GM12878 (cell line): ENCODE results near the gene EEF1AKMT3. TPM values are rescaled to one million over a fixed set of nuclear protein-coding genes. Genes with fewer than 3 reads are reported as not detected.

Source experiments
- ATAC-seq: fragments of 200-7000 bp; cut with Tn5 transposase; 3 replicates; pipeline ENCODE4 v1.9.1; 2020; ENCODE audit warnings: mild to moderate bottlenecking, moderate library complexity
- BruUV-seq: library from RNA; stranded (reverse); fragments of 400-500 nt; replicated peaks from 2 replicates; lab custom pipeline; 2021; lab: Mats Ljungman, UMichigan
- CTCF ChIA-PET: fragments of 300-600 bp; sonication (Branson Sonifier 250); formaldehyde crosslinking; extraction: SDS; loops from one replicate; lab custom pipeline; 2021; ENCODE audit warnings: inconsistent platforms; lab: Yijun Ruan, JAX
- POLR2A ChIA-PET: fragments of 350-600 bp; formaldehyde crosslinking; extraction: SDS; loops from one replicate; lab custom pipeline; 2021; ENCODE audit warnings: inconsistent platforms; lab: Charles Lee
- RAD21 ChIA-PET: fragments of 300-600 bp; sonication (Branson Sonifier 250); formaldehyde crosslinking; loops from one replicate; lab custom pipeline; 2023; ENCODE audit warnings: antibody characterized with exemption; ENCODE audit not compliant: unreplicated experiment; lab: Charles Lee
- SMC1A ChIA-PET: fragments of 300-600 bp; sonication (Branson Sonifier 250); formaldehyde crosslinking; loops from one replicate; lab custom pipeline; 2023; ENCODE audit not compliant: unreplicated experiment, uncharacterized antibody; lab: Charles Lee
- DNase-seq: peaks from one replicate; pipeline ENCODE4 v3.0.0-alpha.2; 2011; ENCODE audit warnings: low read depth, low spot score
- FAIRE-seq: peaks from 3 replicates; lab custom pipeline; 2011; peaks lifted over from hg19 to GRCh38; lab: Jason Lieb, UNC
- H2AFZ ChIP-seq: 2 replicates; pipeline ENCODE4 v1.6.0; 2011; ENCODE audit warnings: low read depth, low read length, control low read depth; ENCODE audit not compliant: control insufficient read depth
- H3K27ac ChIP-seq: 2 replicates; pipeline ENCODE4 v1.5.1; 2011; ENCODE audit warnings: control low read depth; ENCODE audit not compliant: control insufficient read depth, insufficient read depth
- H3K27me3 ChIP-seq, 2 experiments: replicated peaks in 1 of 2; 2 replicates each; pipeline versions ENCODE4 v1.6.0 to v1.6.1; 2011; ENCODE audit warnings: low read length in 1 of 2; ENCODE audit not compliant: control insufficient read depth in 2 of 2, insufficient read depth in 2 of 2
- H3K36me3 ChIP-seq, 2 experiments: 2 replicates each; pipeline ENCODE4 v1.5.1; 2011; ENCODE audit warnings: low read length in 1 of 2; ENCODE audit not compliant: control insufficient read depth in 2 of 2, insufficient read depth in 2 of 2
- H3K4me1 ChIP-seq: 2 replicates; pipeline ENCODE4 v1.6.1; 2011; ENCODE audit warnings: mild to moderate bottlenecking, low read length, moderate library complexity, mixed read lengths; ENCODE audit not compliant: control insufficient read depth, insufficient read depth
- H3K4me2 ChIP-seq: 2 replicates; pipeline ENCODE4 v1.6.0; 2011; ENCODE audit warnings: control low read depth; ENCODE audit not compliant: control insufficient read depth, insufficient read depth
- H3K4me3 ChIP-seq: fragments of 200-600 bp; sonication (generic); 2 replicates; pipeline ENCODE4 v1.5.1; 2016
- H3K79me2 ChIP-seq: 2 replicates; pipeline ENCODE4 v1.6.0; 2011; ENCODE audit warnings: low read length; ENCODE audit not compliant: control insufficient read depth, insufficient read depth
- H3K9ac ChIP-seq: 2 replicates; pipeline ENCODE4 v1.8.0; 2011; ENCODE audit warnings: low read length, control low read depth, mixed read lengths; ENCODE audit not compliant: control insufficient read depth, insufficient read depth
- H3K9me3 ChIP-seq: replicated peaks from 3 replicates; pipeline ENCODE4 v1.5.1; 2011; ENCODE audit warnings: mild to moderate bottlenecking, low read length; ENCODE audit not compliant: control insufficient read depth, insufficient read depth
- H4K20me1 ChIP-seq: 2 replicates; pipeline ENCODE4 v1.6.0; 2011; ENCODE audit not compliant: control insufficient read depth, insufficient read depth
- ZBTB33 ChIP-seq: fragments of 450-650 bp; IDR thresholded peaks from 2 replicates; pipeline ENCODE4 v1.6.1; 2017; ENCODE audit warnings: mild to moderate bottlenecking
- WGBS: methylation state at CpG from one replicate; pipeline ENCODE4 v1.1.6; 2016; ENCODE audit warnings: low lambda C conversion rate; ENCODE audit not compliant: insufficient replicate concordance, insufficient coverage; ENCODE audit errors: missing lambda C conversion rate; 5-methylcytosine and 5-hydroxymethylcytosine counted together
- in situ Hi-C: fragments of 300-500 bp; cut with MboI; formaldehyde crosslinking; loops from 9 replicates; pipeline ENCODE4 v1.14.3; 2018; ENCODE audit warnings: mixed read lengths
- intact Hi-C: fragments of 100-400 bp; cut with micrococcal nuclease; formaldehyde crosslinking; loops from one replicate; pipeline ENCODE4 v1.14.2; 2022; ENCODE audit not compliant: unreplicated experiment
- polyA plus RNA-seq, 11 experiments: library from polyadenylated mRNA; depleted of rRNA in 4 of 11; unstranded in 6 of 11; stranded (reverse) in 5 of 11; fragments of >200 nt; fragmentation: Nextera tagmentation in 4 of 11; fragmentation: Illumina TruSeq in 1 of 11; extraction: Ambion mirVana in 4 of 11; extraction: Trizol in 1 of 11; gene quantifications; 1 replicate in 1 of 11; 2 replicates in 10 of 11; pipeline versions ENCODE4 v1.2.1 to v1.2.3, GENCODE V29; 2011 to 2016; ENCODE audit warnings: inconsistent platforms in 2 of 11, missing spikeins in 2 of 11, low read depth in 1 of 11
- total RNA-seq, 4 experiments: library from RNA; depleted of rRNA in 3 of 4; stranded (reverse); fragments of >200 nt in 3 of 4; fragmentation: Illumina TruSeq in 1 of 4; extraction: Trizol in 1 of 4; gene quantifications; 2 replicates each; pipeline versions ENCODE4 v1.2.1 to v1.2.3, GENCODE V29; 2013 to 2021
- TF ChIP-seq, protein P1 (sequence below): fragments of 450-650 bp; formaldehyde crosslinking; IDR thresholded peaks from 2 replicates; pipeline ENCODE4 v1.4.0; 2020; ENCODE audit warnings: mild to moderate bottlenecking, moderate library complexity

The EEF1AKMT3 gene
- total and polyA plus RNA-seq, 10 of the 15 experiments (the other 5 are each of a cell fraction or from before 2014, with no cell fraction given), result 1.2 to 8.2 (median 3.5) TPM

DNA sequence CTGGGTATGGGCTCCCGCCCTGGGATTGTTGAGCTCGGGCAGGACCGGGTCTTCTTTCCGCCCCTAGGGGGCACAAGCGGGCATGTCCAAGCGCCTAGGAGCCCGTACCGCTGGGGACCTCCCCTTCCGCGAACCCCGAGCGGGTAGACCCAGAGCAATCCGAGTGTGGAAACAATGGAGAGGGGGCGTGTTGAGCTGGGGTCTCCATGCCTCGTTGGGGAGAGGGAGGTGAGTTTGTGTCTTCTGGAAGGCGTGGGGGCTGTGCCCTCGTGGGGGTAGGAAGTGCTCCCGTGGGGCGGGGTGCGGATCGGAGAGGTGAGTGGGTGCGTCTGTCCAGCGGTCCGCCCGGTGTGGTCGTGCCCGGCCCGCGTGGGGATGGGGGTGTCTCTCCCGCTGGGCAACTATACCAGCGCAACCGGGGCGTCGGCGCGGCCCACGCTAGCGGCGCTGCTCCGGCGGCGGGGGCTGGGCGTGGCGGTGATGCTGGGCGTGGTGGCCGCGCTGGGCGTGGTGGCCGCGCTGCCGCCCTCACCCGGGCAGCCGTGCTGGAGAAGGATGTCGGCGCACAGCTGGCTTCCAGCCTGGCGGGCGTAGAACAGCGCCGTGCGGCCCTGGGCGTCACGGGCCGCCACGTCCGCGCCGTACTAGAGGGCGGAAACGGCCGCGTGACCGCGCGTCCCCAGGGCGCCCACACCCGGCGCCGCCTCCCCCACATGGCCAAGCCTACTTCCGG is 46.1 kb upstream of the EEF1AKMT3 start:
- BruUV-seq, result no TSS peak
- H2AFZ ChIP-seq, result no peak overlapping the region
- TF ChIP-seq, protein P1, sequence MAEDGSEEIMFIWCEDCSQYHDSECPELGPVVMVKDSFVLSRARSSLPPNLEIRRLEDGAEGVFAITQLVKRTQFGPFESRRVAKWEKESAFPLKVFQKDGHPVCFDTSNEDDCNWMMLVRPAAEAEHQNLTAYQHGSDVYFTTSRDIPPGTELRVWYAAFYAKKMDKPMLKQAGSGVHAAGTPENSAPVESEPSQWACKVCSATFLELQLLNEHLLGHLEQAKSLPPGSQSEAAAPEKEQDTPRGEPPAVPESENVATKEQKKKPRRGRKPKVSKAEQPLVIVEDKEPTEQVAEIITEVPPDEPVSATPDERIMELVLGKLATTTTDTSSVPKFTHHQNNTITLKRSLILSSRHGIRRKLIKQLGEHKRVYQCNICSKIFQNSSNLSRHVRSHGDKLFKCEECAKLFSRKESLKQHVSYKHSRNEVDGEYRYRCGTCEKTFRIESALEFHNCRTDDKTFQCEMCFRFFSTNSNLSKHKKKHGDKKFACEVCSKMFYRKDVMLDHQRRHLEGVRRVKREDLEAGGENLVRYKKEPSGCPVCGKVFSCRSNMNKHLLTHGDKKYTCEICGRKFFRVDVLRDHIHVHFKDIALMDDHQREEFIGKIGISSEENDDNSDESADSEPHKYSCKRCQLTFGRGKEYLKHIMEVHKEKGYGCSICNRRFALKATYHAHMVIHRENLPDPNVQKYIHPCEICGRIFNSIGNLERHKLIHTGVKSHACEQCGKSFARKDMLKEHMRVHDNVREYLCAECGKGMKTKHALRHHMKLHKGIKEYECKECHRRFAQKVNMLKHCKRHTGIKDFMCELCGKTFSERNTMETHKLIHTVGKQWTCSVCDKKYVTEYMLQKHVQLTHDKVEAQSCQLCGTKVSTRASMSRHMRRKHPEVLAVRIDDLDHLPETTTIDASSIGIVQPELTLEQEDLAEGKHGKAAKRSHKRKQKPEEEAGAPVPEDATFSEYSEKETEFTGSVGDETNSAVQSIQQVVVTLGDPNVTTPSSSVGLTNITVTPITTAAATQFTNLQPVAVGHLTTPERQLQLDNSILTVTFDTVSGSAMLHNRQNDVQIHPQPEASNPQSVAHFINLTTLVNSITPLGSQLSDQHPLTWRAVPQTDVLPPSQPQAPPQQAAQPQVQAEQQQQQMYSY (CRISPR knock-in tag), result no peak
- peak; percentile 66; the same call in 1 of the 2 replicates for TF ChIP-seq ZBTB33
- H3K4me1 ChIP-seq, result no peaks in the 10 kb centered on the region
- in situ Hi-C loops, result no loop called here
- ATAC-seq, result no peak
- H3K27ac ChIP-seq, result no peak overlapping the region
- 99% methylated on average over 58 of the region's 79 CpGs for WGBS
- no peak overlapping the region for H3K4me2 ChIP-seq
- FAIRE-seq, result no peak
- peaks cover 8 to 10% of the 10 kb centered on the region in 2 experiments; a peak in 3 of 4 replicates for H3K36me3 ChIP-seq
- H3K4me3 ChIP-seq, result no peak overlapping the region
- H3K79me2 ChIP-seq, result no peaks in the 10 kb centered on the region
- intact Hi-C loops, result no loop called here
- ChIA-PET RAD21 (no interaction called here), SMC1A (no interaction called here), POLR2A (no interaction called here), CTCF (interaction anchor here (1.6 kb wide), 1 partner anchor 16 kb away, joined by 5 read pairs; no protein-coding TSS in a partner anchor)
- H3K27me3 ChIP-seq, result no peaks in the 10 kb centered on the region
- H3K9me3 ChIP-seq, result no peaks in the 10 kb centered on the region
- DNase-seq, result no peak
- no peak overlapping the region for H3K9ac ChIP-seq
- no peaks in the 10 kb centered on the region for H4K20me1 ChIP-seq
